MCF 10A (cell line): ENCODE data around the gene PIGS. TPM values are rescaled to one million over a fixed set of nuclear protein-coding genes. Genes with fewer than 3 reads are reported as not detected.

ENCODE experiments used
- BruUV-seq: library from RNA; stranded (reverse); fragments of 400-500 nt; replicated peaks from 2 replicates; lab custom pipeline; 2021; lab: Mats Ljungman, UMichigan
- CTCF ChIA-PET: fragments of 300-600 bp; sonication (Branson Sonifier 250); formaldehyde crosslinking; extraction: SDS; loops from one replicate; lab custom pipeline; 2021; ENCODE audit warnings: antibody characterized with exemption, inconsistent platforms; lab: Yijun Ruan, JAX
- POLR2A ChIA-PET: fragments of 300-600, 350-650 bp; sonication (Branson Sonifier 250); formaldehyde crosslinking; extraction: SDS; loops from one replicate; lab custom pipeline; 2020; ENCODE audit warnings: antibody characterized with exemption, inconsistent platforms; lab: Yijun Ruan, JAX
- DNase-seq: peaks from one replicate; pipeline ENCODE4 v3.0.0-alpha.2; 2018; ENCODE audit not compliant: unreplicated experiment
- H3K27ac Mint-ChIP-seq: one replicate; pipeline ENCODE4 v1.8.0; 2022; ENCODE audit warnings: mild to moderate bottlenecking, low read depth, mixed read lengths; ENCODE audit not compliant: unreplicated experiment
- H3K27me3 Mint-ChIP-seq: one replicate; pipeline ENCODE4 v1.8.0; 2022; ENCODE audit warnings: mixed read lengths; ENCODE audit not compliant: insufficient read depth, unreplicated experiment
- H3K36me3 Mint-ChIP-seq: one replicate; pipeline ENCODE4 v1.8.0; 2022; ENCODE audit warnings: mild to moderate bottlenecking, moderate library complexity, mixed read lengths; ENCODE audit not compliant: insufficient read depth, unreplicated experiment
- H3K4me1 Mint-ChIP-seq: one replicate; pipeline ENCODE4 v1.8.0; 2022; ENCODE audit warnings: mixed read lengths; ENCODE audit not compliant: insufficient read depth, unreplicated experiment
- H3K4me3 Mint-ChIP-seq: one replicate; pipeline ENCODE4 v1.8.0; 2022; ENCODE audit warnings: mild to moderate bottlenecking, moderate library complexity, mixed read lengths; ENCODE audit not compliant: unreplicated experiment
- H3K9me3 Mint-ChIP-seq: one replicate; pipeline ENCODE4 v1.8.0; 2022; ENCODE audit warnings: mixed read lengths; ENCODE audit not compliant: unreplicated experiment
- CTCF ChIP-seq: fragments of 200-600 bp; IDR thresholded peaks from one replicate; pipeline ENCODE4 v1.8.0; 2022; ENCODE audit warnings: antibody characterized with exemption, mild to moderate bottlenecking; ENCODE audit not compliant: unreplicated experiment
- intact Hi-C: fragments of 100-400 bp; cut with micrococcal nuclease; formaldehyde crosslinking; loops from 2 replicates; pipeline ENCODE4 v1.14.1; 2022
- total RNA-seq: library from RNA; stranded (reverse); gene quantifications from 2 replicates; pipeline ENCODE4 v1.2.3, GENCODE V29; 2022

PIGS gene
- total RNA-seq, 1 experiment from 2014 or later: 50.5 TPM

- Mint-ChIP-seq H3K36me3 (no peaks in the 10 kb centered on the region), H3K27ac (no peak overlapping the region), H3K27me3 (peaks cover 12% of the 10 kb centered on the region), H3K9me3 (no peaks in the 10 kb centered on the region), H3K4me1 (peaks cover 11% of the 10 kb centered on the region), H3K4me3 (no peak overlapping the region)
- ChIA-PET CTCF (interaction anchor here (0.6 to 2.9 kb wide), 32 partner anchors 9 to 388 kb away, joined by 3 to 98 read pairs (median 4); partner anchors contain the start of genes FOXN1 and PIGS), POLR2A (interaction anchor here (1.0 to 1.4 kb wide), 2 partner anchors 46 to 49 kb away, joined by 3 to 4 read pairs; no protein-coding TSS in a partner anchor)
- DNase-seq: no peak
- TF ChIP-seq CTCF: no peak
- no TSS peak for BruUV-seq
- intact Hi-C loops: loop anchor here (5.0 to 10.0 kb wide), 2 partner anchors 207 to 309 kb away; partner anchors contain the start of genes IFT20 and TNFAIP1
These were observed 29.9 kb downstream of the PIGS start for GRCh38 chr17:28541439-28541838.

- ChIA-PET CTCF (interaction anchor here (0.6 to 2.9 kb wide), 29 partner anchors 10 to 814 kb away, joined by 3 to 98 read pairs (median 4); partner anchors contain the start of genes FOXN1, PIGS and SEBOX), POLR2A (interaction anchor here (0.6 to 1.6 kb wide), 4 partner anchors 31 to 183 kb away, joined by 3 to 5 read pairs (median 4); partner anchors contain the start of genes PIGS and SPAG5)
- no peak overlapping the region for H3K4me3 Mint-ChIP-seq
- H3K36me3 Mint-ChIP-seq: no peaks in the 10 kb centered on the region
- no TSS peak for BruUV-seq
- H3K9me3 Mint-ChIP-seq: no peaks in the 10 kb centered on the region
- peaks cover 5% of the 10 kb centered on the region for H3K4me1 Mint-ChIP-seq
- DNase-seq: no peak
- intact Hi-C loops: loop anchor here (1.0 to 10.0 kb wide), 3 partner anchors 46 to 308 kb away; partner anchors contain the start of genes IFT20 and TNFAIP1
- no peak for TF ChIP-seq CTCF
- H3K27me3 Mint-ChIP-seq: peaks cover 12% of the 10 kb centered on the region
- H3K27ac Mint-ChIP-seq: no peak overlapping the region
These were observed 31.1 kb downstream of the PIGS start for GRCh38 chr17:28540231-28540630.

- Mint-ChIP-seq H3K27me3 (peaks cover 12% of the 10 kb centered on the region), H3K4me3 (no peak overlapping the region), H3K36me3 (no peaks in the 10 kb centered on the region), H3K4me1 (peaks cover 5% of the 10 kb centered on the region), H3K27ac (no peak overlapping the region), H3K9me3 (no peaks in the 10 kb centered on the region)
- DNase-seq: no peak
- intact Hi-C loops: no loop called here
- no peak for TF ChIP-seq CTCF
- BruUV-seq: no TSS peak
- ChIA-PET CTCF (interaction anchor here (0.7 to 5.7 kb wide), 3 partner anchors 13 to 43 kb away, joined by 4 to 98 read pairs (median 49); no protein-coding TSS in a partner anchor), POLR2A (interaction anchor here (0.6 to 1.7 kb wide), 2 partner anchors 31 to 299 kb away, joined by 3 to 8 read pairs; no protein-coding TSS in a partner anchor)
These were observed 32.9 kb downstream of the PIGS start for GRCh38 chr17:28538296-28538895.

- no peak for TF ChIP-seq CTCF
- BruUV-seq: no TSS peak
- Mint-ChIP-seq H3K4me1 (peaks cover 14% of the 10 kb centered on the region), H3K27ac (no peak overlapping the region), H3K4me3 (no peak overlapping the region), H3K27me3 (peaks cover 12% of the 10 kb centered on the region), H3K9me3 (no peaks in the 10 kb centered on the region), H3K36me3 (no peaks in the 10 kb centered on the region)
- intact Hi-C loops: no loop called here
- no peak for DNase-seq
- ChIA-PET POLR2A (interaction anchor here (1.7 kb wide), 1 partner anchor 30 kb away, joined by 8 read pairs; no protein-coding TSS in a partner anchor), CTCF (interaction anchor here (0.7 to 5.7 kb wide), 5 partner anchors 10 to 100 kb away, joined by 3 to 49 read pairs (median 3); no protein-coding TSS in a partner anchor)
These were observed 34.1 kb downstream of the PIGS start for GRCh38 chr17:28537219-28537610.
